ENCODE measurements around the gene ECSCR.

DNA sequence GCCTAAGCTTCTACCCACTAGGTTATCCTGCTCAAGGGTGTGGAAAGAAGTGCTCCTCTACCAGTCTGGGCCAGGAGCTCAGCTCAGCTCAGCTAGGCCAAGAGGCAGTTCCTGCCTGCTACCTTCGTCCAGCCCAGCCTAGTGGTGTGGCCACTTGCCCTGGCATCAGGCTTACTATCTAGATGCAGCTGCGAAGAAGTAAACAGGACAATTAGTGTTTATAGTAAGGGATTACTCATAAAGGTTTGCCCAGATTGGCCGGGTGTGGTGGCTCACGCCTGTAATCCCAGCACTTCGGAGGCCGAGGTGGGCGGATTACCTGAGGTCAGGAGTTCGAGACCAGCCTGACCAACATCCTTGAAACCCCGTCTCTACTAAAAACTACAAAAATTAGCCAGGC lies 45.9 kb downstream of the ECSCR start:
- TF ChIP-seq, protein P1, sequence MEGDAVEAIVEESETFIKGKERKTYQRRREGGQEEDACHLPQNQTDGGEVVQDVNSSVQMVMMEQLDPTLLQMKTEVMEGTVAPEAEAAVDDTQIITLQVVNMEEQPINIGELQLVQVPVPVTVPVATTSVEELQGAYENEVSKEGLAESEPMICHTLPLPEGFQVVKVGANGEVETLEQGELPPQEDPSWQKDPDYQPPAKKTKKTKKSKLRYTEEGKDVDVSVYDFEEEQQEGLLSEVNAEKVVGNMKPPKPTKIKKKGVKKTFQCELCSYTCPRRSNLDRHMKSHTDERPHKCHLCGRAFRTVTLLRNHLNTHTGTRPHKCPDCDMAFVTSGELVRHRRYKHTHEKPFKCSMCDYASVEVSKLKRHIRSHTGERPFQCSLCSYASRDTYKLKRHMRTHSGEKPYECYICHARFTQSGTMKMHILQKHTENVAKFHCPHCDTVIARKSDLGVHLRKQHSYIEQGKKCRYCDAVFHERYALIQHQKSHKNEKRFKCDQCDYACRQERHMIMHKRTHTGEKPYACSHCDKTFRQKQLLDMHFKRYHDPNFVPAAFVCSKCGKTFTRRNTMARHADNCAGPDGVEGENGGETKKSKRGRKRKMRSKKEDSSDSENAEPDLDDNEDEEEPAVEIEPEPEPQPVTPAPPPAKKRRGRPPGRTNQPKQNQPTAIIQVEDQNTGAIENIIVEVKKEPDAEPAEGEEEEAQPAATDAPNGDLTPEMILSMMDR (IDR thresholded peaks at IDR 0.05) = no peak
- TF ChIP-seq POLR2A (IDR thresholded peaks at IDR 0.05) (peak; percentile 71), EP300 (IDR thresholded peaks at IDR 0.05; ENCODE audit: low read depth) (no peak), POLR2AphosphoS5 (IDR thresholded peaks at IDR 0.05) (peak in 2 of 3 donors; percentile 69 to 88)

All from transverse colon (tissue), 4 donors.